Measurements from ENCODE around the gene IFFO2. TPM values are rescaled to one million over a fixed set of nuclear protein-coding genes. Genes with fewer than 3 reads are reported as not detected.

Gene IFFO2
- total RNA-seq, 1 donor from 2014 or later = 107 TPM

- no peak for TF ChIP-seq CTCF (conservative IDR thresholded peaks at IDR 0.05; ENCODE audit: low read depth, low read length)
- DNase-seq (ENCODE audit: low read depth) = no peak
- no peak overlapping the region for H3K4me3 ChIP-seq (ENCODE audit: low read depth, low read length)
Measured at GRCh38 chr1:18942340-18942739, 14.1 kb downstream of the IFFO2 start.

GRCh38 chr1:18941221-18942141, 15.0 kb downstream of the IFFO2 start:
- DNase-seq (ENCODE audit: low read depth) = no peak
- TF ChIP-seq CTCF (conservative IDR thresholded peaks at IDR 0.05; ENCODE audit: low read depth, low read length) = no peak
- no peak overlapping the region for H3K4me3 ChIP-seq (ENCODE audit: low read depth, low read length)

DNA sequence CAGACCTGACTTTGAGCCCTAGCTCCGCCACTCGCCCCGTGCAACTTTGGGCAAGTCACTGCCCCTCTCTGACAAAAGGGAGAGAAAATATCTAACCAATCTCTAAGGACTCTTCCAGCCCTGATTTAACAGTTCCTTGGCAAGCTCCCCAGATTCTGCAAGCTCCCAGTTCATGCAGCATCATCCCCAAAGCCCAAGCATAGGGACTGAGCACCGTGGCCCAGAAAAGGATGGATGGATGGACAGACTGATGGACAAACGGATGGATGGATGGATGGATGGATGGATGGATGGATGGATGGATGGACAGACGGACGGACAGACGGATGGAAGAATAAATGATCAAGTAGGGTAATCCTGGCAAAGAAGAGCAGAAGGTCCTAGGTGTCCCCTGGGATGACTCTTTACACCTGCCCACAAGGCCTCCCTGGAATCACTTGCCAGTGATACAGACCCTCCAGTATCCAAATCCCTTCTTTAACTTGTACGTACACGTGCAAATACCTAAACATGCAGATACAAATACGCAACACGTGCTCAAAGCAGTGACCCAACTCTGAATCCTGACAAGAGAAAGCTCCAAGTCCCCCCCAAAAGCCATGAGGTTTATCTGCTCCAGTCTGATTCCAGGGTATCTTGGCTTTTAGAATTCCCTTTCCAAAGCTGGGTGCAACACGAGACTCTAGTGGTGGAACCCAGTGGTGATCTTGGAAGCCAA, 16.0 kb downstream of the IFFO2 start:
- no peak overlapping the region for H3K4me3 ChIP-seq (ENCODE audit: low read depth, low read length)
- no peak for TF ChIP-seq CTCF (conservative IDR thresholded peaks at IDR 0.05; ENCODE audit: low read depth, low read length)
- no peak for DNase-seq (ENCODE audit: low read depth)

DNA sequence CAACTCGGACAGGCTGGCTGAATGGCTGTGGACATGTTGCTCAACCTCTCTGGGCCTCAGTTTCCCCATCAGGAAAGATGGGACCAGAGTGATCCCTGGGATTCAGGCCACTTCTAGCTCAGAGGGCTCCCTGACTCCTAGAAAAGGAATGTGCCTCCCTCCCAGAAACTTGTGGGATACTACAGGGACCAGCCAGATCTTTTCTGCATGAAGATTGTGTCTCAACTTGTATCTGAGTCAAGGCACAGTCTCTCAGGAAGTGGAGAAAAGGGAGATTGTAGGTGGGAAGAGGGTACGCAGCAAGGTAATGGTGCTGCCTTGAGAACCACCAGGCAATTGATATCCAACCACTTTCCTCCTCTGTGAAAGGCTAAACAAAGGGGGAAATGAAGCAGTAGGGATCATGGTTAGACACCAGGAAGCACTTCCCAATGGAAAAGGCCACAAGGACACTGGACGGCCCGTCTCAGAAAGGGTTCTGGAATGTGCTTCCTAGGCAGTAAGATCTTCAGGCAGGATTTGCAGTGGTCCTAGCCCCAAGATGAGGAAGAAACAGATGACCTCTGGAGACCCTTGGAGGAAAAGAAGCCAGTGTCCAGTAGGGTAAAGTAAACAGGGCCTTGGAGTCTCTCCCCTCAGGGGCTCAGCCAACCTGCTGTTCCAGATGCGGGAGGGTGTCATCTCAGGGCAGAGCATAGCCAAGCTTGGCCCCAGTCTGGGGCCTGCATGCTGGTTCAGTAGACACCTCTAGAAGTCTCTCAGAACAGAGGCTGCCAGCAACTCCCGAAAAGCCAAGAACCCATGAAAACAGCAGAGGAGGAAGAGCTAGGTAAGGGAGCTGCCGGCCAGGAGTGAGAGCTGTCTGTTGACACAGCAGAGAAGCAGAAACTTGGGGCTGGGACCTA, 16.8 kb downstream of the IFFO2 start:
- no peak for DNase-seq (ENCODE audit: low read depth)
- TF ChIP-seq CTCF (conservative IDR thresholded peaks at IDR 0.05; ENCODE audit: low read depth, low read length) = no peak
- no peak overlapping the region for H3K4me3 ChIP-seq (ENCODE audit: low read depth, low read length)

DNA sequence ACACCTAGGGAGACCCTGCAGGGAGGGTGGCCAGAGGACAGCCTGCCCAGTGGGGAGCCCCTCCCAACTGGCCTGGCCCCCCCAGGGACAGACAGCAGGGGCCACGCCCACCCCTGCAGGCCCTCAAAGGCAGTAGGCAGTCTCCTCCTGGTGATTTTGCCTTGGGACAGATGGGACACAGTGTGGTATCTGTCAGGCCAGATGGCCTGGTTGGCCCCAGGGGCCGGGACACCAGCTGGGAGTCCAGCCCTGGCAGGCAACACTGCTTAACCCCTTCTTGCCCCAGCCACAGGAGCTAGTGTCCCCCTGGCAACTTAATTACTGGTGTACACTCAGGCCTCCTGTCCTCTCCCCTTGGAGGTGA, 17.8 kb downstream of the IFFO2 start:
- no peak for TF ChIP-seq CTCF (conservative IDR thresholded peaks at IDR 0.05; ENCODE audit: low read depth, low read length)
- no peak for DNase-seq (ENCODE audit: low read depth)
- no peak overlapping the region for H3K4me3 ChIP-seq (ENCODE audit: low read depth, low read length)

- no peak overlapping the region for H3K4me3 ChIP-seq (ENCODE audit: low read depth, low read length)
- TF ChIP-seq CTCF (conservative IDR thresholded peaks at IDR 0.05; ENCODE audit: low read depth, low read length) = no peak
- DNase-seq (ENCODE audit: low read depth) = no peak
Measured at GRCh38 chr1:18938008-18938706, 18.3 kb downstream of the IFFO2 start.

Measured in epithelial cell of proximal tubule (primary cell).